NCI-H82 treated with DMSO at 0.1 percent for 48 hours (cell line): Measurements from ENCODE around the gene MYO1E.
"Not testable (repeated sequence)": the region's sequence is repeated elsewhere in the genome, so short reads cannot be mapped to it uniquely, and the experiment has no call there.

Experiments
- DNase-seq: peaks from one replicate; lab custom pipeline; 2025; ENCODE audit not compliant: unreplicated experiment; lab: John Stamatoyannopoulos, UW

Gene MYO1E

GRCh38 chr15:59150185-59150584 is 222.5 kb downstream of the MYO1E start:
- no peak for DNase-seq

GRCh38 chr15:59148153-59148833 is 224.4 kb downstream of the MYO1E start:
- no peak for DNase-seq

- no peak for DNase-seq
Measured at GRCh38 chr15:59147666-59148065, 225.0 kb downstream of the MYO1E start.

- DNase-seq, result not testable (repeated sequence)
Measured at GRCh38 chr15:59144594-59144993, 228.1 kb downstream of the MYO1E start.

- no peak for DNase-seq
Measured at GRCh38 chr15:59143281-59143680, 229.4 kb downstream of the MYO1E start.

- no peak for DNase-seq
Measured at GRCh38 chr15:59140422-59141226, 232.0 kb downstream of the MYO1E start.

- no peak for DNase-seq
Measured at GRCh38 chr15:59138243-59138642, 234.4 kb downstream of the MYO1E start.

GRCh38 chr15:59137566-59137965 is 235.1 kb downstream of the MYO1E start:
- no peak for DNase-seq

- no peak for DNase-seq
Measured at GRCh38 chr15:59133929-59134427, 238.7 kb downstream of the MYO1E start.

GRCh38 chr15:59131969-59132562 is 240.6 kb downstream of the MYO1E start:
- DNase-seq, result no peak

- no peak for DNase-seq
Measured at GRCh38 chr15:59131456-59131855, 241.2 kb downstream of the MYO1E start.

- not testable (repeated sequence) for DNase-seq
Measured at GRCh38 chr15:59127255-59127654, 245.4 kb downstream of the MYO1E start.

GRCh38 chr15:59125683-59126082 is 247.0 kb downstream of the MYO1E start:
- not testable (repeated sequence) for DNase-seq

- no peak for DNase-seq
Measured at GRCh38 chr15:59124261-59124660, 248.4 kb downstream of the MYO1E start.

GRCh38 chr15:59120937-59121336 is 251.7 kb downstream of the MYO1E start:
- no peak for DNase-seq

GRCh38 chr15:59119625-59120024 is 253.0 kb downstream of the MYO1E start:
- DNase-seq, result no peak

GRCh38 chr15:59116771-59117170 is 255.9 kb downstream of the MYO1E start:
- DNase-seq, result no peak

GRCh38 chr15:59116141-59116540 is 256.5 kb downstream of the MYO1E start:
- DNase-seq, result no peak

- no peak for DNase-seq
Measured at GRCh38 chr15:59115047-59115446, 257.6 kb downstream of the MYO1E start.

- no peak for DNase-seq
Measured at GRCh38 chr15:59111251-59111650, 261.4 kb downstream of the MYO1E start.

GRCh38 chr15:59105854-59106253 is 266.8 kb downstream of the MYO1E start:
- DNase-seq, result no peak
